A204.1 (cell line): ENCODE measurements around the gene SORL1-AS1.
"Not testable (repeated sequence)": the region's sequence is repeated elsewhere in the genome, so short reads cannot be mapped to it uniquely, and the experiment has no call there.

Experiments used
- FAIRE-seq: peaks from 2 replicates; lab custom pipeline; 2012; peaks lifted over from hg19 to GRCh38; lab: Jason Lieb, UNC

The SORL1-AS1 gene

DNA sequence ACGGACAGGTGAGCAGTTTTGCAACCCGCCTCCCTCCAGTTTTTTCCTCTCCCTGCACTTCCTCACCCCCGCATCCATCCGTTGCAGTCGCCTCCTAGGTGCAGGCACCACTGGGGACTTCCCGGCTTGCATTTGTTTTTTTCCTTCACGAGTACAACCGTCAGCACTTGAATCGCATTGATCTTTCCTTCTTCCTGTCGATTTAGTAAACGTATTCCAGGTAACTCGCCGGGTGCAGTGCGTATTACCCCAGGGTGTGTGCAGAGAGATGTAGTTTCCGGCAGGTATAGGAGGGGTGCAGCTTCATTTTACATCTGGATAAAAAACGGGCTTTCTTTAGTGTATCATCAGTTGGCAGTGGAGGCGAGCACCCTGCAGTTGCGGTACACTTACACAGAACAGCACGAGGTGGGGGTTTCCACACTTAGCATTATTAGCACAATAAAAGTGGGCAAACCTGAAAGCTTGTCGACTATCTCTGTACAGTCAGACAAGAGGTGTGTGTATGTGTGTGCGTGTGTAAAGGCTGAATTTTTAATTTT is at the start of gene SORL1-AS1:
Gene SORL1-AS1, minus strand, starts transcription at position 359 of the 542 bp plus-strand sequence.
- no peak for FAIRE-seq

- no peak for FAIRE-seq
Measured at GRCh38 chr11:121500717-121501116, 48.0 kb upstream of the SORL1-AS1 start.

DNA sequence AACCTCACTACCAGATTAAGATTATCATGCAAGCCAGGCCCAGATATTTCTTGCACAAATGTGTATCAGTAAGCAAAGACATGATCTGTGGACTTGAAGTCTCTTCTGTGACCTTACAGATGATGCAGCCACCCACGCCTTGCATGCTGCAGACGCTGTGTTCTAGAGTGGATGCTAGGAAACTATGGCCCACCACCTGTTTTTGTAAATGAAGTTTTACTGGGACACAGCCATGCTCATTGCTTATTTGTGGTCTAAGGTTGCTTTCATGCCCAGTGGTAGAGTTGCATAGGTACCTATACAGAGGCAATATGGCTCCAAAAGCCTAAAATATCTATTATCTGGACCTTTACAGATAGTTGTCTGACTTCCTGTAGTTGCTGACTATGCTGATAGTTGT is 47.5 kb upstream of the SORL1-AS1 start:
- no peak for FAIRE-seq

- no peak for FAIRE-seq
Measured at GRCh38 chr11:121499405-121499804, 46.6 kb upstream of the SORL1-AS1 start.

GRCh38 chr11:121497176-121497998 is 44.6 kb upstream of the SORL1-AS1 start:
- no peak for FAIRE-seq

DNA sequence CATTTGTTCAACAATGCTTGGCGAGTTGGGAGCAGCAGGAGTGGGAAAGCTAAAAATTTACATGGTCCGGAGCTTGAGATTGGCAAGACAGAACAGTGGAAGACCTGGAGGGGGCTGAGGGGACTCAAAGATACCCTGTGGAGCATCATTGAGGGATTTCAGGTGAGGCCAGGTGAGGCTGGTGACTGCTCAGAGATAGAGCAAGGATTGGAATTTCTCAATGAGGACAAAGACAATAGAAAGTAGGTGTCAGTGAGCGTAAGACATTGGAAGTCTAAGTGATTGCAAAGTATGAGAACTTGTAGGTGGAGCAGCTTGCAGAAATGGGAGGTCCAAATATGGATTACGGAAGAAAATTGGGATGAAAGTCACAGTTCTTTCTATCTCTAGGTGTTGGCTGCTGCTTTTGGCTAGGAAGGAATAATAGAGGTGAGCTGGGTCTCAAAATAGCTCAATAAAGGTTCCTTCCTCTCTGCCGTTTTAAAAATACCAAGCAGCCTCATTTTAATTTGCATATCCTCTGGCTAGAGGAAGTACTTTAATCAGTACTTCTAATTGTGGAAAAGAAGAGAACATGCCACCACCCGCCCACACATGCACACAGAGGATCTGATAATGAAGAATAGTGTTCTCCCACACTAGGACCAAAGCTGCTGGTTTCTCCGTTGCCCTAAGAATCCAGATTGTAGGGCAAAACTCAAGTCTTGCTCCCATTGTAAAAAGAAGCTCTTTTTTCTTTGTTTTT is 41.8 kb upstream of the SORL1-AS1 start:
- FAIRE-seq: no peak

GRCh38 chr11:121489823-121490222 is 37.1 kb upstream of the SORL1-AS1 start:
- FAIRE-seq: no peak

DNA sequence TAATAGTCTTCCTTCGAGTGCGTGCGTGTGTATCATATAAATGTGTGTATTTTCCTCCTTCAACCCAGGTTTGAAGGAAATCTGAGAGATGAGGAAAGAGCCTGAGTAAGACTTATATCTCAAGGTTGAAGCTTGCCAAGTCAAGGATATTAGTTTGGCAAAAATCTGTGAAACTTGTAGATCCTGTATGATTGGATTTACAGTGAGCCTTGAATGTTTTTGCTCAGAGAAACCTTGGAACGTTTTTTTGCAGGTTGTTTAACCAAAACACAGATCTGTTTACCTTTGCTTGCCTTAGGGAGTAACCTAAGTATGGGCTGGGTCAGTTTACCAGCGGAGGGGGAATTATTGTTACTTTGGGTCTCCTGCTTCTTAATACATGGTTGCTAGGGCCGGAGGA is 35.9 kb upstream of the SORL1-AS1 start:
- FAIRE-seq: no peak

DNA sequence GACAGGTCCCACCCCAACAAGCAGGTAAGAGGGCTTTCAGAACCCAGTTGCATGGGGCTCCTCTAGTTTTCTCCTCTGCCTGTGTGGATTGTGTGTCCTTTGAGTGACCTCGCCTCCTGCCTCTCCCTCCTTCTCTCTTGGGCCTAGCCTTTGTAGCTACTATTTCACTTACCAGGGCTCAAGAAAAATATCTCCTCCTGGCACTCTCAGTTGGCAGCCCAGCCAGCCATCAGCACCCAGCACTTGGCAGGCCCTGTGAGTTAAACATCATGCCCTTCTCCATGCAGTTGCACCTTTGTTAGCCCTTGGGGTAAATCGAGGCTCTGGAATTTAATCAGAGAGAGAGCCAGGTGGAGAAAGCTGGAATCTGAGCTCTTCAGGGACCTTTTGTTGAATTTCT is 35.4 kb upstream of the SORL1-AS1 start:
- no peak for FAIRE-seq

- no peak for FAIRE-seq
Measured at GRCh38 chr11:121487191-121487590, 34.4 kb upstream of the SORL1-AS1 start.

DNA sequence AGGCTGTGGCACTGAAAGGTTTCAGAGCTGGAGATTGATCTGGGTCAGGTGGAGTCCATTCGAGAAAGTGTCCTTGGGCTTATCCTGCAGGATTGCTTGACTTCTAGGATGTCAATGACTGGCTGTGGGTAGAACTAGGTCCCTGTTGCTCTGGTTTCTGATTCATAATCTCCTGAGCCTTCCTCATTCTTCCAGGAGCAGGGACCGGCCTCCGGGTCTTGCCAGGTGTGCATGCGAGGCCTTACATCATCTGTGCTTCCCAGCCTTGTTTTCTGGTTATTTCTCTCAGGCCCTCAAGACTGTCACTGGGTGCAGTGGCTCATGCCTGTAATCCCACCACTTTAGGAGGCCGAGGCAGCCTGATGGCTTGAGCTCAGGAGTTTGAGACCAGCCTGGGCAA is 33.3 kb upstream of the SORL1-AS1 start:
- no peak for FAIRE-seq

- FAIRE-seq: no peak
Measured at GRCh38 chr11:121485216-121485615, 32.4 kb upstream of the SORL1-AS1 start.

DNA sequence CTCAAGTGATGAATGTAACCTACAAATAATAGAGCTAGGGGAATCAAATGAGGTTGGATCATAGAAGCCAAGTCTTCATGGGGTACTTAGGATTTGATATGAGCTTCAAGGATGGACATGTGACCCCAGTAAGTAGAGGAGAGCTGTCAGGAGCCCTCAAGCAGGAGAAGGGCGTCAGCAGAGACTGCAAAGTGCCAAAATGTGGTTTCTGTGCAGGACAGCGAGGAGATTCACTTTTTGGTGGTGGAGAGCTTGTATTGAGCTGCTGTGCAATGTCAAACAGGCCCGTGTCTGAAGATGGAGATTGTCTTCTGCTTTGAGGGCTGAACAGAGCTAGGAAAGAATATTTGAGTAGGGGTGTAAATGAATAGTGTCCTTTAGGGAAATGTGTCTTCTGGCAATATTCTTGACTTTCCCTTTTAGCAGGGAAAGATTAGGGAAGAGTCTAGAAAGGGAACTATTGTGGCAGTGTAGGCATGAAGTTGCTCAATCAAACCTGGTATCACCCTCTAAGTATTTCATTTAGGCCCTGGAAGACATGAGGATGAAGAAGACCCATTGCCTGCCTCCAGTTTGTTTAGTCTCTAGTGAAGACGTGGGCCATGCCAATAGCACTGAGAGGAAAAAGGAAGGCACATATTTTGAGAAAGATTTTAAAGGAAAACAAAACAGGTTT is 31.2 kb upstream of the SORL1-AS1 start:
- no peak for FAIRE-seq

DNA sequence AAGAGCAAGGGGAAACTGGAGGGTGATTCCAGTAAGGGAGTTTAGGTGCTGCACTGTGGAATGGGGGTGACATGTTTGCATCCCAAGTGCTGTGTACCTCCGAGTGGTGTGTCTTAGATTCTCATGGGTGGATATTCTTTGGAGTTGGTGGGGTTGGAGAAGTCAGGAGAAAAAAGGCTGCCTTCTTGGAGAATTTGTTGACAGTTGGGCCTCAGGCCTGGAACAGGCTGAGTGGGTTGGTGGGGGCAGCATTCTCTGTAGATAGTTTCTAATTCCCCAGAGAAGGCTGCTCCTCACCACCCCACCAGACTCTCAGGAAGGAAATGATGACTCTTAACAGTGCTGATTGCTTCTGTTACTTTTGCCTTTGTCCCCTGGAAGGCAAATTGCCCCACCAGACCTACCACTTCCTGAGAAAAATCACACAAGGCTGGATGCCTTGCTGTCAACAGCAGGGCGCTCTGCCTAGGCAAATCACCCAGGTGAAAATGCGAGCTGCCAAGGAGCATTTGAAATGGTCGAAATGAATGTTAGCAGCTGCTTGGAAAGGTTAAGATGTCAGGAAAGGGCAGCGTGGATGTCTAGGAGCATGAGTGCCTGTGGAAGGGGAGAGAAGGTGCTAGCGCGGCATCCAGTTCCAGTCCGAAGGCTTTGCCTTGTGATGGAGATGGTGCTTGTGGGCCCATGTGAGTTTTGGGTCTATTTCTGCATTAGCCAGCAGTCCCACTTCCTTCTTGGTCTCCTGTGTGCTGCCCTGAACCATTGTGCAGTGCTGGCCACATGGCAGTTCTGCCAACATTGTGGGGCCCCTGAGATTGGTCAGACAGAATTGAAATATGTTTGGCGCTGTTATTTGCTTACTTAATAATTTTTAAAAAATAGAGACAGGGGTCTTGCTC is 29.7 kb upstream of the SORL1-AS1 start:
- FAIRE-seq: no peak

DNA sequence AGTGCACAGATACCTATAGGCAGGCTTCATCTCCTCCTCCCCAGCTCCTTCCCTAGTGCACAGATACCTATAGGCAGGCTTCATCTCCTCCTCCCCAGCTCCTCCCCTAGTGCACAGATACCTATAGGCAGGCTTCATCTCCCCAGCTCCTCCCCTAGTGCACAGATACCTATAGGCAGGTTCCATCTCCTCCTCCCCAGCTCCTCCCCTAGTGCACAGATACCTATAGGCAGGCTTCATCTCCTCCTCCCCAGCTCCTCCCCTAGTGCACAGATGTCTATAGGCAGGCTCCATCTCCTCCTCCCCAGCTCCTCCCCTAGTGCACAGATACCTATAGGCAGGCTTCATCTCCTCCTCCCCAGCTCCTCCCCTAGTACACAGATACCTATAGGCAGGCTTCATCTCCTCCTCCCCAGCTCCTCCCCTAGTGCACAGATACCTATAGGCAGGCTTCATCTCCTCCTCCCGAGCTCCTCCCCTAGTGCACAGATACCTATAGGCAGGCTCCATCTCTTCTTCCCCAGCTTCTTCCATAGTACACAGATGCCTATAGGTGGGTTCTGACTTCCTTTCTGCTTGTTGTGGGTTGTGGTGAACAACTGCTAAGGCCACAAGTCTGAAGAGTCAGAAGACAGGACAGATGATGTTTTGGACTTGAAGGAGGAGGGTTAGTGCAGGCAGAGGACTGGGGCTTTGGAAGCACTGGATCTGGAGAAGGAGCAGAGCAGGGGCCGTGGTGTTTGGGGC is 28.9 kb upstream of the SORL1-AS1 start:
- not testable (repeated sequence) for FAIRE-seq

DNA sequence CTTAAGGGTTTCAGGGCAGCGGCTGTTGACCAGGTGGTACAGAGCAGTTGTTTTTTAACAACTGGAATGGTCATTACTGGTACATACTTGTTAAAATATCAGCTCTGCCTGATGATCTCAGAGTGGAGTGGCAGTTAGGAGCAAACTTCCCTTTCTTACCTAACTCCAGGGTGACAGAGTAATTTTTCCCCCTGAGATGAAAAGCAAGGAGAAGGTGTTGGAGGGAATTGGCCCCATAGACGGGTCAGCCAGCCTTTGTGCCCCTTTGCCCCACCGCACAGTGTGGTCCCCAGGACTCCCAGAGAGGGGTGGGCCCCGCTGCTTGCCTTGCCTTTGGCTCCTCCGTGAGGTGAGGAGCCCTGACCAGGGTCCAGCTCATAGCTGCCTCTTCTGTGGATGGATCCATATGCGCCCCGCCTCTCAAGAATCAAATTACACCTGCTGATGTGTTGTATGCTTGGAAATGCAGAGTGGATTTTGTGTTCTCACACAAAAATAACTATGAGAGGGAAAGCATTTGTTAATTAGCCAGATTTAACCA is 27.0 kb upstream of the SORL1-AS1 start:
- FAIRE-seq: no peak

- no peak for FAIRE-seq
Measured at GRCh38 chr11:121478895-121479697, 26.3 kb upstream of the SORL1-AS1 start.

- no peak for FAIRE-seq
Measured at GRCh38 chr11:121478226-121478894, 25.6 kb upstream of the SORL1-AS1 start.

- FAIRE-seq: no peak
Measured at GRCh38 chr11:121476379-121477032, 23.7 kb upstream of the SORL1-AS1 start.
